Thyroid gland (tissue), 4 donors: ENCODE results near the gene NCAPH2. TPM values are rescaled to one million over a fixed set of nuclear protein-coding genes. Genes with fewer than 3 reads are reported as not detected.

Source experiments
- DNase-seq, 2 donors: peaks; one replicate each; pipeline ENCODE4 v3.0.0-alpha.2; 2019
- H3K27ac ChIP-seq, 3 donors: fragments of 200-600 bp; sonication (generic); 1 replicate in 2 of 3; 2 replicates in 1 of 3; pipeline ENCODE4 v1.5.1; 2016 to 2019; ENCODE audit warnings: mild to moderate bottlenecking in 1 of 3, moderate library complexity in 1 of 3
- H3K27me3 ChIP-seq: fragments of 200-600 bp; sonication (generic); one replicate; pipeline ENCODE4 v1.5.1; 2019
- H3K36me3 ChIP-seq, 2 donors: fragments of 200-600 bp; sonication (generic); one replicate each; pipeline ENCODE4 v1.5.1; 2016 to 2019
- H3K4me1 ChIP-seq, 2 donors: fragments of 200-600 bp; sonication (generic); one replicate each; pipeline ENCODE4 v1.5.1; 2017 to 2019
- H3K4me3 ChIP-seq, 3 donors: fragments of 200-600 bp; sonication (generic); replicated peaks in 1 of 3; 1 replicate in 2 of 3; 2 replicates in 1 of 3; pipeline ENCODE4 v1.5.1; 2016; ENCODE audit warnings: mild to moderate bottlenecking in 1 of 3
- H3K9me3 ChIP-seq: fragments of 200-600 bp; sonication (generic); one replicate; pipeline ENCODE4 v1.5.1; 2017
- CTCF ChIP-seq, 6 experiments: fragments of 200-600 bp in 3 of 6; fragments of 450-650 bp in 3 of 6; sonication (generic) in 3 of 6; IDR thresholded peaks; one replicate each; pipeline ENCODE4 v1.5.1; 2016 to 2019; ENCODE audit warnings: antibody characterized with exemption in 6 of 6, mild to moderate bottlenecking in 2 of 6, inconsistent platforms in 1 of 6, moderate library complexity in 1 of 6
- POLR2A ChIP-seq, 2 donors: fragments of 450-650 bp; IDR thresholded peaks; one replicate each; pipeline ENCODE4 v1.6.1; 2017; ENCODE audit warnings: antibody characterized with exemption in 2 of 2, mild to moderate bottlenecking in 2 of 2, moderate library complexity in 1 of 2
- WGBS, 2 donors: methylation state at CpG; one replicate each; pipeline ENCODE4 v1.1.5; 2017; 5-methylcytosine and 5-hydroxymethylcytosine counted together
- intact Hi-C: fragments of 100-400 bp; cut with DNase I; formaldehyde crosslinking; loops from one replicate; pipeline ENCODE4 v1.15.1; 2023
- total RNA-seq, 4 donors: library from RNA; depleted of rRNA; stranded (reverse); fragments of >200 nt; gene quantifications; one replicate each; pipeline ENCODE4 v1.2.3, GENCODE V29; 2016

Gene NCAPH2
- total RNA-seq, 4 donors from 2014 or later: 39.6 to 47.5 (median 43.1) TPM

- peak overlapping the region; percentile 80 to 92 (median 86) for H3K27ac ChIP-seq
- TF ChIP-seq POLR2A (IDR thresholded peaks at IDR 0.05): peak in 1 of 2 donors; percentile 77
- TF ChIP-seq CTCF (IDR thresholded peaks at IDR 0.05): peak in 3 of 6 experiments; percentile 12 to 36 (median 30)
- H3K4me1 ChIP-seq: peaks cover 57 to 77% of the 10 kb centered on the region in 2 donors
- no peaks in the 10 kb centered on the region for H3K9me3 ChIP-seq
- DNase-seq: peak; percentile 96 to 98
- intact Hi-C loops: no loop called here
- WGBS, 2 donors: 33 to 67% methylated on average over 6 to 22 of the region's 31 CpGs
- no peaks in the 10 kb centered on the region for H3K27me3 ChIP-seq
- H3K4me3 ChIP-seq: no peak overlapping the region
- no peaks in the 10 kb centered on the region for H3K36me3 ChIP-seq
Measured at GRCh38 chr22:50483977-50484853, 23.8 kb upstream of the NCAPH2 start.

GRCh38 chr22:50485221-50486131 lies 22.5 kb upstream of the NCAPH2 start:
- WGBS, 2 donors: 57 to 61% methylated on average over 25 to 28 of the region's 29 CpGs
- peak; percentile 89 to 90 for DNase-seq
- TF ChIP-seq CTCF (IDR thresholded peaks at IDR 0.05): no peak
- TF ChIP-seq POLR2A (IDR thresholded peaks at IDR 0.05): no peak
- intact Hi-C loops: no loop called here
- H3K4me3 ChIP-seq: no peak overlapping the region
- no peaks in the 10 kb centered on the region for H3K27me3 ChIP-seq
- no peaks in the 10 kb centered on the region for H3K9me3 ChIP-seq
- peak overlapping the region; percentile 80 to 92 (median 86) for H3K27ac ChIP-seq
- H3K4me1 ChIP-seq: peaks cover 48 to 73% of the 10 kb centered on the region in 2 donors
- H3K36me3 ChIP-seq: no peaks in the 10 kb centered on the region

GRCh38 chr22:50486561-50487289 lies 21.3 kb upstream of the NCAPH2 start, which contains the start of gene MIOX:
MIOX (plus strand) TSS chr22:50486859; CDS start chr22:50486898, 39 bp downstream.
- Histone ChIP-seq H3K36me3 (no peaks in the 10 kb centered on the region), H3K27me3 (no peaks in the 10 kb centered on the region), H3K9me3 (no peaks in the 10 kb centered on the region), H3K27ac (peak within 1 kb of the TSS; percentile 80 to 92 (median 86)), H3K4me1 (peaks cover 47 to 68% of the 10 kb centered on the region in 2 donors), H3K4me3 (no peak within 1 kb of the TSS)
- intact Hi-C loops: no loop called here
- DNase-seq: peak; percentile 75 to 87
- TF ChIP-seq POLR2A (IDR thresholded peaks at IDR 0.05): peak in 1 of 2 donors; percentile 37
- TF ChIP-seq CTCF (IDR thresholded peaks at IDR 0.05): no peak
- WGBS, 2 donors: 20 to 40% methylated on average over 6 to 7 of the region's 23 CpGs

DNA sequence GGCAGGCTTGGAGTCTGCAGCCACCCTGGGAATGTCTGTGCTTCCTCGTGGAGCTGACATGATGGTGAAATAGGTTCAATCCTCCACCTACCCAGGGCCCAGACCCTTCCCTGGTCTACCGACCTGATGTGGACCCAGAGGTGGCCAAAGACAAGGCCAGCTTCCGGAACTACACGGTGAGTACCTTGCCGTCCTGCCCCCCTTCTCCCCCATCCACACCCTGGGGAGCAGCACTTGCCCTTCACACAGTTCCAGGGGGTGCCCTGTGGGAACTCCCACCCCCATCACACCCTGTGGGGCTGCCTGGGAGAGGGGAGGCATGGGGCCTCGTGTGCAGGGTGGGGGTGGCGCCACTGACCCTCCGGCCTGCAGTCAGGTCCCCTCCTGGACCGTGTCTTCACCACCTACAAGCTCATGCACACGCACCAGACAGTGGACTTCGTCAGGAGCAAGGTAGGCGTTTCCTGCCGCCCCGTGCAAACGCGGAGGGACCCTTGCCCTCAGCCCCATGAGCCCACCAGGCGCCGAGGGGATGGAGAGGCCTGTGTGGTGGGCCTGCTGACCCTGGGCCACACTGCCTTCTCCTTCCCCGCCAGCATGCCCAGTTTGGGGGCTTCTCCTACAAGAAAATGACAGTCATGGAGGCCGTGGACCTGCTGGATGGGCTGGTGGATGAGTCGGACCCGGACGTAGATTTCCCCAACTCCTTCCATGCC lies 20.6 kb upstream of the NCAPH2 start:
- intact Hi-C loops: no loop called here
- WGBS, 2 donors: 66 to 83% methylated on average over 4 to 22 of the region's 23 CpGs

More for the DNA sequence above, 20.6 kb upstream of the NCAPH2 start:
- Histone ChIP-seq H3K36me3 (no peaks in the 10 kb centered on the region), H3K4me3 (no peak overlapping the region), H3K27ac (peak overlapping the region; percentile 80 to 92 (median 86)), H3K9me3 (no peaks in the 10 kb centered on the region), H3K4me1 (peaks cover 40 to 61% of the 10 kb centered on the region in 2 donors), H3K27me3 (no peaks in the 10 kb centered on the region)
- no peak for DNase-seq
- TF ChIP-seq CTCF (IDR thresholded peaks at IDR 0.05): no peak
